Astrocyte (in vitro differentiated cells and primary cell): ENCODE data around the gene MRPL28. TPM values are rescaled to one million over a fixed set of nuclear protein-coding genes. Genes with fewer than 3 reads are reported as not detected.

Experiments
- DNase-seq: peaks from one replicate; pipeline ENCODE4 v3.0.0-alpha.2; 2010; ENCODE audit warnings: low read depth
- FAIRE-seq: peaks from 2 replicates; lab custom pipeline; 2011; peaks lifted over from hg19 to GRCh38; lab: Jason Lieb, UNC
- H2AFZ ChIP-seq: 2 replicates; pipeline ENCODE4 v1.6.0; 2012; ENCODE audit warnings: low read depth, low read length, inconsistent platforms
- H3K27ac ChIP-seq: 2 replicates; pipeline ENCODE4 v1.5.1; 2011; ENCODE audit warnings: low read depth, low read length, inconsistent platforms
- H3K27me3 ChIP-seq: 2 replicates; pipeline ENCODE4 v1.6.0; 2011; ENCODE audit warnings: low read length, inconsistent platforms; ENCODE audit not compliant: insufficient read depth
- H3K36me3 ChIP-seq: 2 replicates; pipeline ENCODE4 v1.5.1; 2011; ENCODE audit warnings: low read length, inconsistent platforms; ENCODE audit not compliant: insufficient read depth
- H3K4me1 ChIP-seq: 2 replicates; pipeline ENCODE4 v1.5.1; 2011; ENCODE audit warnings: low read length, inconsistent platforms; ENCODE audit not compliant: insufficient read depth
- H3K4me2 ChIP-seq: 2 replicates; pipeline ENCODE4 v1.6.0; 2012; ENCODE audit warnings: low read length, inconsistent platforms
- H3K4me3 ChIP-seq: 2 replicates; pipeline ENCODE4 v1.5.1; 2011; ENCODE audit warnings: low read depth, mild to moderate bottlenecking, low read length, inconsistent platforms; ENCODE audit not compliant: insufficient read depth
- H3K79me2 ChIP-seq: 2 replicates; pipeline ENCODE4 v1.6.0; 2012; ENCODE audit warnings: mild to moderate bottlenecking, low read length, inconsistent platforms; ENCODE audit not compliant: insufficient read depth
- H3K9ac ChIP-seq: 2 replicates; pipeline ENCODE4 v1.6.0; 2012; ENCODE audit warnings: mild to moderate bottlenecking, low read length, inconsistent platforms
- H3K9me3 ChIP-seq: 2 replicates; pipeline ENCODE4 v1.5.1; 2012; ENCODE audit warnings: low read depth, mild to moderate bottlenecking, low read length, inconsistent platforms; ENCODE audit not compliant: insufficient read depth
- H4K20me1 ChIP-seq: 2 replicates; pipeline ENCODE4 v1.6.0; 2012; ENCODE audit warnings: low read length, inconsistent platforms; ENCODE audit not compliant: insufficient read depth
- H3K27ac Mint-ChIP-seq: one replicate; pipeline ENCODE4 v1.8.0; 2021; ENCODE audit warnings: mild to moderate bottlenecking, mixed read lengths; ENCODE audit not compliant: unreplicated experiment
- H3K27me3 Mint-ChIP-seq: one replicate; pipeline ENCODE4 v1.8.0; 2021; ENCODE audit warnings: low read depth, mixed read lengths; ENCODE audit not compliant: unreplicated experiment
- H3K36me3 Mint-ChIP-seq: one replicate; pipeline ENCODE4 v1.8.0; 2021; ENCODE audit warnings: low read depth, mixed read lengths; ENCODE audit not compliant: unreplicated experiment
- H3K4me1 Mint-ChIP-seq: one replicate; pipeline ENCODE4 v1.8.0; 2021; ENCODE audit warnings: low read depth, mixed read lengths; ENCODE audit not compliant: unreplicated experiment
- H3K4me3 Mint-ChIP-seq: one replicate; pipeline ENCODE4 v1.8.0; 2021; ENCODE audit warnings: mild to moderate bottlenecking, moderate library complexity, mixed read lengths; ENCODE audit not compliant: unreplicated experiment
- H3K9me3 Mint-ChIP-seq: one replicate; pipeline ENCODE4 v1.8.0; 2021; ENCODE audit warnings: mild to moderate bottlenecking, mixed read lengths; ENCODE audit not compliant: unreplicated experiment
- EZH2 ChIP-seq: IDR thresholded peaks from 2 replicates; pipeline ENCODE4 v1.6.1; 2012; ENCODE audit warnings: mild to moderate bottlenecking, low read length, inconsistent platforms; ENCODE audit not compliant: insufficient read depth
- total RNA-seq: library from RNA; stranded (reverse); gene quantifications from 2 replicates; pipeline ENCODE4 v1.2.1, GENCODE V29; 2021
- TF ChIP-seq, protein P1 (sequence below): IDR thresholded peaks from 2 replicates; pipeline ENCODE4 v1.5.1; 2011; ENCODE audit warnings: low read depth, mild to moderate bottlenecking, inconsistent platforms, low read length, moderate library complexity; ENCODE audit not compliant: insufficient read depth

The MRPL28 gene
- total RNA-seq, 1 donor from 2014 or later = 95.8 TPM

DNA sequence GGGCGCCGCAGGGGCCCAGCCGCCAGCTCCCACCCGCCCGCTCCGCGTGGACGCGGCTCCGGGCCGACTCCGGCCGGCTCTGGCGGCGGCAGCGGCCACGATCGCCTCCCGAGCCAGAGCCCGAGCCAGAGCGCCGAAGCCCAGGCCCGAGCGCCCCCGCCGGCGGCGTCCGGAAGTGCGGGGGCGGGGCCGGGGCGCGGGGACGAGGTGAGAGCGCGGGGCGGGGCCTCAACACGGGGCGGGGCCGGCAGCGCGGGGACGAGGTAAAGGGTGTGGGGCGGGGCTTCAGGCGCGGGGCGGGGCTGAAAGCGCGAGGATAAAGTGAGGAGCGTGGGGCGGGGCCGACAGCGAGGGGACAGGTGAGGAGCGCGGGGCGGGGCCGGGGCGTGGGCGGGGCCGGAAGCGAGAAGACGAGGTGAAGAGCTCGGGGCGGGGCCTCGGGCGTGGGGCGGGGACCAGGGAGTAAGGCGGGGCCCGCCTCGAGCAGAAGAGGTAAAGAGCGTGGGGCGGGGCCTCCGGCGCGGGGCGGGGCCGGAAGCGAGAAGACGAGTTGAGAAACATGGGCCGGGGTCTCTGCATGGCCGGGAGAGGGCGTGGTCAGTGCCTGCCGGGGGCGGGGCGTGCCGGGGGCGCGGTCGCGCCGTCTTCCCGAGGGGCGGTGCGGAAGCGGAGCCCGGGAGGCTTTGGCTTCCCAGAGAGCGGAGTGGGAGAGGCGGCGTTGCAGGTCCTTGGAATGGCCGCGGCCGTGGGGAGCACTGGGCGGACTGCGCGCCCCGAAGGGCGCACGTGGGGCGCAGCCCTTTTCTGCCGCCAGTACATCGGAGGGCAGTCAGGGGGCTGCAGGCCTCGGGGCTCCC, 17.6 kb downstream of the MRPL28 start, which contains the start of gene AXIN1:
Gene AXIN1, minus strand, starts transcription at position 177 of the 857 bp plus-strand sequence. CDS start 5,698 bp downstream, outside the sequence.
- Histone ChIP-seq H3K9ac (peak within 1 kb of the TSS; percentile 82), H3K9me3 (no peaks in the 10 kb centered on the region), H3K36me3 (no peaks in the 10 kb centered on the region), H4K20me1 (peaks cover 27% of the 10 kb centered on the region), H2AFZ (peak within 1 kb of the TSS; percentile 77), H3K27me3 (no peaks in the 10 kb centered on the region), H3K27ac (no peak within 1 kb of the TSS), H3K79me2 (peaks cover 34% of the 10 kb centered on the region), H3K4me3 (peak within 1 kb of the TSS; percentile 79), H3K4me2 (peak within 1 kb of the TSS; percentile 95), H3K4me1 (no peaks in the 10 kb centered on the region)
- peaks cover 14% of the 10 kb centered on the region for H3K4me1 Mint-ChIP-seq
- peak; percentile 72 for DNase-seq
- no peaks in the 10 kb centered on the region for H3K27me3 Mint-ChIP-seq
- FAIRE-seq = no peak
- no peaks in the 10 kb centered on the region for H3K36me3 Mint-ChIP-seq
- peak within 1 kb of the TSS; percentile 91 for H3K27ac Mint-ChIP-seq
- no peaks in the 10 kb centered on the region for H3K9me3 Mint-ChIP-seq
- peak within 1 kb of the TSS; percentile 91 for H3K4me3 Mint-ChIP-seq
- TF ChIP-seq, protein P1, sequence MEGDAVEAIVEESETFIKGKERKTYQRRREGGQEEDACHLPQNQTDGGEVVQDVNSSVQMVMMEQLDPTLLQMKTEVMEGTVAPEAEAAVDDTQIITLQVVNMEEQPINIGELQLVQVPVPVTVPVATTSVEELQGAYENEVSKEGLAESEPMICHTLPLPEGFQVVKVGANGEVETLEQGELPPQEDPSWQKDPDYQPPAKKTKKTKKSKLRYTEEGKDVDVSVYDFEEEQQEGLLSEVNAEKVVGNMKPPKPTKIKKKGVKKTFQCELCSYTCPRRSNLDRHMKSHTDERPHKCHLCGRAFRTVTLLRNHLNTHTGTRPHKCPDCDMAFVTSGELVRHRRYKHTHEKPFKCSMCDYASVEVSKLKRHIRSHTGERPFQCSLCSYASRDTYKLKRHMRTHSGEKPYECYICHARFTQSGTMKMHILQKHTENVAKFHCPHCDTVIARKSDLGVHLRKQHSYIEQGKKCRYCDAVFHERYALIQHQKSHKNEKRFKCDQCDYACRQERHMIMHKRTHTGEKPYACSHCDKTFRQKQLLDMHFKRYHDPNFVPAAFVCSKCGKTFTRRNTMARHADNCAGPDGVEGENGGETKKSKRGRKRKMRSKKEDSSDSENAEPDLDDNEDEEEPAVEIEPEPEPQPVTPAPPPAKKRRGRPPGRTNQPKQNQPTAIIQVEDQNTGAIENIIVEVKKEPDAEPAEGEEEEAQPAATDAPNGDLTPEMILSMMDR = no peak
- no peak for TF ChIP-seq EZH2

DNA sequence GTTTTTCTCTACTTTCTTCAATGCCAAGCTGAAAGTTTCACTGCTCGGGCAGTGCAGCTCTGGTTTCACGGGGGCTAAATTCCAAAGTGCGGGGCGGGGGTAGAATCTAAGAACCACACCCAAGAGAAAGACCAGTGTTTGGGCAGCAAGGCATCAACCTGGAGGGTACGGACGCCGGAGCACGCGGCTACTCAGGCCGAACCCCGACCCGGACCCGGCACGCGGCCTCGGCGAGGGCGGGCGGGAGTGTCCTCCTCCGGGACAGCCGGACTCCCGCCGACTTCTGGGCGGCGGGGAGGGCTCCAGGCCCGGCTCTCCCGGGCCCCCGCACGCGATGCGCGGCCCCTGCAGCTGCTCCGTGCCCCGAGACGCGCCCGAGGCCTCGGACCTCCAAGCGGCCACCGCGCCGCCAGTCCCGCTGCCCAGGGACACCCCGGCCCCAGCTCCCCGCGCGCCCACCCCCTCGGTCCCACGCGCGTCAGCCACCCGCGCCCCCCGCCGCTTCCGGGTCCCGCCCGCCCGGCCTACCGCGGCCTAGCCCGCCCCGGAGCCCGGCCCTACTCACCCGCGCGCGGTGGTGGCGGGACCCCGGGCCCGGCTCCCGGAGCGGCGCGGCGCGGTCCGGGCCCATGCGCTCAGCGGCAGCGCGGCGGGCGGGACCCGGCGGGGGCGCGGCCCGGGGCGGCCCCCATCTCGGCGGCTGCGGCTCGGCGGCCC, 18.4 kb downstream of the MRPL28 start:
- peaks cover 3% of the 10 kb centered on the region for H3K36me3 Mint-ChIP-seq
- peak overlapping the region; percentile 79 for H3K4me3 ChIP-seq
- FAIRE-seq (no peak), DNase-seq (no peak)
- H3K4me1 ChIP-seq = peaks cover under 1% of the 10 kb centered on the region
- no peaks in the 10 kb centered on the region for H3K9me3 Mint-ChIP-seq
- H4K20me1 ChIP-seq = peaks cover 35% of the 10 kb centered on the region
- no peaks in the 10 kb centered on the region for H3K27me3 Mint-ChIP-seq
- H3K79me2 ChIP-seq = peaks cover 42% of the 10 kb centered on the region
- H3K27ac ChIP-seq = no peak overlapping the region
- H3K36me3 ChIP-seq = no peaks in the 10 kb centered on the region
- TF ChIP-seq EZH2 = no peak
- TF ChIP-seq, protein P1 = no peak
- no peaks in the 10 kb centered on the region for H3K27me3 ChIP-seq
- peak overlapping the region; percentile 95 for H3K4me2 ChIP-seq
- H3K4me1 Mint-ChIP-seq = peaks cover 17% of the 10 kb centered on the region
- peak overlapping the region; percentile 69 for H2AFZ ChIP-seq
- peak overlapping the region; percentile 91 for H3K4me3 Mint-ChIP-seq
- peak overlapping the region; percentile 82 for H3K9ac ChIP-seq
- H3K9me3 ChIP-seq = no peaks in the 10 kb centered on the region
- H3K27ac Mint-ChIP-seq = peak overlapping the region; percentile 91
